SKM-1 (cell line): ENCODE data around the gene GRAMD1A.

Source experiments
- DNase-seq: peaks from one replicate; lab custom pipeline; 2025; ENCODE audit not compliant: unreplicated experiment; lab: John Stamatoyannopoulos, UW

Gene GRAMD1A

GRCh38 chr19:35070471-35070870 is 70.3 kb downstream of the GRAMD1A start:
- no peak for DNase-seq

GRCh38 chr19:35073516-35073915 is 73.4 kb downstream of the GRAMD1A start:
- no peak for DNase-seq

GRCh38 chr19:35073941-35074340 is 73.8 kb downstream of the GRAMD1A start:
- DNase-seq: no peak

GRCh38 chr19:35074426-35075201 is 74.5 kb downstream of the GRAMD1A start:
- DNase-seq: no peak

GRCh38 chr19:35075202-35076025 is 75.3 kb downstream of the GRAMD1A start:
- no peak for DNase-seq

- no peak for DNase-seq
Measured at GRCh38 chr19:35076026-35076370, 75.9 kb downstream of the GRAMD1A start.
